HG02798 (cell line): ENCODE results near the gene PALD1.
"Not testable (repeated sequence)": the region's sequence is repeated elsewhere in the genome, so short reads cannot be mapped to it uniquely, and the experiment has no call there.

Source experiments
- ATAC-seq: cut with Tn5 transposase; IDR thresholded peaks from one replicate; pipeline ENCODE4 v1.9.1; 2021; ENCODE audit warnings: mild to moderate bottlenecking; ENCODE audit not compliant: unreplicated experiment, poor library complexity

PALD1 gene

GRCh38 chr10:70481105-70481504, 2.5 kb downstream of the PALD1 start:
- ATAC-seq = no peak

GRCh38 chr10:70481831-70482530, 3.4 kb downstream of the PALD1 start:
- ATAC-seq = no peak

DNA sequence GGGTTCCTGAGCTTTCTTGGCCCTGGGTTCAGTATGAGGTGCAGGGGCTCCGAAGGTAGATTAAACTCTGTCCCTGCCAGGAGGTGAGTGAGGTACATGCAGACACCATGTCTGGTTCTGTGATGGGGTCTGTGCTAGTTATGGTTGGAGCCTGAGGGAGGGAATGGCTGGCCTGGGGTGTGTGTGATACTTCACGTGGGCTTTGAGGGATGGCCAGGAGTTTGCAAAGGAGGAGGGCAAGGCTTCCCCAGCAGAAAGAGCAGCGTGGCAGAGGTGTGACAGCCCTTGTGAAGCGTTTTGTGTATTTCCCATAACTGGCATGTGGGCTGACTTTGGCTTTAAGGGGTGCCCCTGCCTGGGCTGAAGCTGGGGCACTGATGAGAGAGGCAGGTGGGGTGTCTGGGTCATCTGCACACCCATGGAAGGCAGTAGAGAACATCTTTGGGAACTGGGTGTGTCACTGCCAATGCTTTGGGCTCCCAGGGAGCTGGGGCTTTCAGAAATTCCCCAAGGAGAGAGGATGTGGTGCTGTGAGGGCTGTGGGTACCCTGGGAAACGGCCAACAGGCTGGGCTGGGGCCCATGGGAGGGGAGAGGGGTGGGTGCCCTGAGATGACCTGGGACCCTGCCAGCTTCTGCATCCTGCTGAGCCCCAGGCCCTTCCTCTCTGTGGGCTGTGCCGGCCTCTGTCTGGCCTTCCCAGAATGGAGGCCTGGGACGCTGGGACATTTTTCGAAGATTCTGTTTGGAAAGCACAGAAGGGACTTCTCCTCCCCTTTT, 4.6 kb downstream of the PALD1 start:
- ATAC-seq = no peak

DNA sequence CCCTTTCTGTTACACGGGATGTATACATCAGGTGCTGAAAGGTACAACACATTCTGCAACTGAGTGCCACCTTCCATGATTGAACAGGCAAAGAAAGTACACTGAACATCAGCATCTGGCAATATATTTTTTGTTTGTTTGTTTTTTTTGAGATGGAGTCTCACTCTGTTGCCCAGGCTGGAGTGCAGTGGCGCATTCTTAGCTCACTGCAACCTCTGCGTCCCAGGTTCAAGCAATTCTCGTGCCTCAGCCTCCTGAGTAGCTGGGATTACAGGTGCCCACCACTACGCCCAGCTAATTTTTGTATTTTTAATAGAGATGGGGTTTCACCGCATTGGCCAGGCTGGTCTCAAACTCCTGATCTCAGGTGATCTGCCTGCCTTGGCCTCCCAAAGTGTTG, 5.3 kb downstream of the PALD1 start:
- ATAC-seq = not testable (repeated sequence)

DNA sequence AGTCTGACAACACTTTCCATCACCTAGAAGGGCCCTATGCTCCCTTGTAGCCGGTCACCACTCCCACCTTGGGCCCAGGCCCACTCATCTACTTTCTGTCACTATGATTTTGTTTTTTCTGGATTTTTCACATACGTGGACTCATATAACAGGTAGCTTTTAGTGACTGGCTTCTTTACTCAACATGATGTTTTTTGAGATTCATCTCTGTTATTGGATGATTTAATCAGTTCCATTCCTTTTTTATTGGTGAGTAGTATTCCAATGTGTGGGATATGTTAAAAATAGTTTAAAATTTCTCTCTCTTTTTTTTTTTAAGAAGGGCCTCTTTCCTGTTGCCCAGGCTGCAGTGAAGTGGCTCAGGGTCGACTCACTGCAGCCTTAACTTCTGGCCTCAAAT, 9.3 kb downstream of the PALD1 start:
- no peak for ATAC-seq

- no peak for ATAC-seq
Measured at GRCh38 chr10:70490142-70490541, 11.6 kb downstream of the PALD1 start.

GRCh38 chr10:70491614-70492013, 13.0 kb downstream of the PALD1 start:
- ATAC-seq = no peak

DNA sequence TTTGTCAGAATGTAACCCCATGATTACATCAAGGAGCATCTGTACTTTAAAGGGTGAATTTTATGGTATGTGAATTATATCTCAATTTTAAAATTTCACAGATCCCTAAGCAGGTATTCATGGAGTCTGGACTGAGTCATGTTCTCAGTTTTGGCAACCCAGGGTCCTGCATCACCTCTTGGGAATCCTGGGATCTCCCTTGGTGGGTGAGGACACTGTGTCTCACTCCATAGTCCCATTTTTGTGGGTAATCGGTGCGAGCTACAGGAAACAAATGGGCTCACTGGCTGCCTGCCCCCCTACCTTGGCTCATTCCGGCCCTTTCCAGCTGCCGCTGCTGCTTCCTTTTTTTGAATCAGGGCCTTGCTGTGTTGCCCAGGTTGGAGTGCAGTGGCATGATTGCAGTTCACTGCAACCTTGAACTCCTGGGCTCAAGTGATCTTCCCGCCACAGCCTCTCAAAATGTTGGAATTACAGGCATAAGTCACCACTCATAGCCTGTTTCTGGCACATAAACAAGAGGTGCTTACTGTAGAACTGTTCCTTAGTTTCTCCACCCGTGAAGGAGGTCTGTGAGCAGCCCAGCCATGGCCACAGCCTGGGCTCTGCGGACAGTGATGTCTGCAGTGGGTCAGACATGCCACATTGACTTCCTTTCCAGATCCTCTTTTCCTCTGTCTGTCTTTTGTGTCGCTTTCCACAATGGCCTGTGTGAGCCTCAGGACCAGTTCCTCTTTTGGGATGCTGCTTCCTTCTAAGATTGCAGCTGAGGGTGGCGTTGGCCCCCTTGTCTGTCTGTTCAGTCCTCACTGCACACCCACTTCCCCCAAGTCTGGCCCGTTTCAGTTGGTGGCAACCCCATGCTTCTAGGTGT, 14.5 kb downstream of the PALD1 start:
- peak; percentile 28 for ATAC-seq

DNA sequence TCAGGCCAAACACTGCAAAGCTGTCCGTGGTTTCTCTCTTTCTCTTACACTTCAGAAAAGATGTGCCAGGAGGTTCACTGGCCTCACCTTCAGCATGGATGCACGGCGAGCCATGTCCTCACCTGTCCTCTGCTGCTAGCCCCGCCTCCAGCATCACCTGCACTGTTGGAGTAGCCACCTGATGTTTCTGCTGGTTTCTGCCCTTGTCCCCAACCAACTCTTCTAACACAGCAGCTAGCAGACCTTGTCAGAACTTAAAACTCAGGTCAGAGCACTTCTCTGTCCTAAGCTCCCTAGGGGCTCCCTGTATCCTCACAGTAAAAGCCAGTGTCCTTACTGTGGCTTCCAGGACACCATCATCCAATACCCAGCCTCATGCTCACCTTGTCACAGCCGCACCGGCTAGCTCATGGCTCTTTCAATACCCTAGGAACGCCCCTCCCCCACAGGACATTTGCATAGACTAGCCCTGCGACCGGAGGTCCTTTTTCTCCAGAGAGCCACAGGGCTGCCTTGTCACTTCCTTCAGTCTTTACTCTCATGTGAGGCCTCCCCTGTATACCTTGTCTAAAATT, 15.2 kb downstream of the PALD1 start:
- ATAC-seq = peak; percentile 73

DNA sequence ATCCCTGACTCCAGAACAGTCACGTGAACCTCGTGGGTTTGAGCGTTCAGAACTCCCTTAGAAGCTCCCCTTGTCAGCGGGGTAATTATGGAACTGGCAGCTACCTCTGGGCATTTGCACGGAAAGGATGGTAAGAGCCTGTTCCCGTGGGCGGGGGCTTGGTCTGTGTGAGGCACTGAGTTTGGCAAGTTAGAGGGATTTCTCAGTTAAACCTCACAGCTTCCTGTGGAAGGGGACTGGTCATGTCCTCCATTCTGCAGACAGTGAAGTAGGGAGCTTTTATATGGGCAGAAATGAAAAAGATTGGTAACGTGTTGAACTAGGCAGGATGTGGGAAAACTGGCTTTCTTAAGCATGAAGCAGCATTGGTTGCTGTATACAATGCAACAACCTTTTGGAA, 16.0 kb downstream of the PALD1 start:
- ATAC-seq = no peak

GRCh38 chr10:70494966-70495365, 16.4 kb downstream of the PALD1 start:
- ATAC-seq = no peak

DNA sequence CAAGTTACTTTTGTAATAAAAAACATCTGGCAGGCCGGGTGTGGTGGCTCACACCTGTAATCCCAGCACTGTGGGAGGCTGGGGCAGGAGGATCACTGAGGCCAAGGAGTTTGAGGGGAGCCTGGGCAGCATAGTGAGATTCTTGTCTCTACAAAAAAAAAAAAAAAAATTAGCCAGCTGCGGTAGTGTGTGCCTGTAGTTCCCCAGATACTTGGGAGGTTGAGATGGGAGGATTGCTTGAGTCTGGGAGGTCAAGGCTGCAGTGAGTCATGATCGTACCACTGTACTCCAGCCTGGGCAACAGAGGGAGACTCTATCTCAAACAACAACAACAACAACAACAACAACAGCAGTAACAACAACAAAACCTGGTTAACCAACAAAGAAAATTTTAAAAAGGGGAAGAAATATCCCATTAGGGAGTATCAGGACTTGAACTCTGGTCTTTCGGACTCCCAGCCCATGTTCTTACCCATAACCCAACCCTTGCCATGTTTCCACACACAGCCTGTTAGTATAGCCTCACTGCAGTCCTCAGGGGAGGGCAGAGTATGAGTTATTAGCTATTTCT, 17.2 kb downstream of the PALD1 start:
- no peak for ATAC-seq

- no peak for ATAC-seq
Measured at GRCh38 chr10:70496341-70497119, 18.0 kb downstream of the PALD1 start.

- ATAC-seq = no peak
Measured at GRCh38 chr10:70497120-70497545, 18.6 kb downstream of the PALD1 start.

- peak; percentile 48 for ATAC-seq
Measured at GRCh38 chr10:70498970-70499835, 20.6 kb downstream of the PALD1 start.

- ATAC-seq = peak; percentile 44
Measured at GRCh38 chr10:70499836-70500167, 21.2 kb downstream of the PALD1 start.

DNA sequence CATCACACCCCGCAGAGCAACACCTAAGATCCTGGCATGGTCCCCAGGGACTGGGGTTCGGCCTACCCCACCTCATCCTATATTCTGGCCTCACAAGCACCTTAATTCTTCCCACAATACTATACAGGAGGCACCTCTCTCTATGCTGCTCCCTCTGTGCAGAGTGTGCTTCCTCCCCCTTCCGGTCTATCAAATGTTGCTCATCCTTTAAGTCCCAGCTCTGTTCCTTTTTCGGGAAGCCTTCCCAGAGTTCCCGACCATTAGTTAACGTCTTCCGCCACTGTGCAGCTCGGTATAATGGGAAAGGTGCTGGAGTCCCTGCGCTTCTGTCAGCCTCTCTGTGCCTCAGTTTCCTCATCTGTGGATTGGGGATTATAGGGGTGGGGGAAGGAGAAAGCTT, 21.8 kb downstream of the PALD1 start:
- no peak for ATAC-seq

DNA sequence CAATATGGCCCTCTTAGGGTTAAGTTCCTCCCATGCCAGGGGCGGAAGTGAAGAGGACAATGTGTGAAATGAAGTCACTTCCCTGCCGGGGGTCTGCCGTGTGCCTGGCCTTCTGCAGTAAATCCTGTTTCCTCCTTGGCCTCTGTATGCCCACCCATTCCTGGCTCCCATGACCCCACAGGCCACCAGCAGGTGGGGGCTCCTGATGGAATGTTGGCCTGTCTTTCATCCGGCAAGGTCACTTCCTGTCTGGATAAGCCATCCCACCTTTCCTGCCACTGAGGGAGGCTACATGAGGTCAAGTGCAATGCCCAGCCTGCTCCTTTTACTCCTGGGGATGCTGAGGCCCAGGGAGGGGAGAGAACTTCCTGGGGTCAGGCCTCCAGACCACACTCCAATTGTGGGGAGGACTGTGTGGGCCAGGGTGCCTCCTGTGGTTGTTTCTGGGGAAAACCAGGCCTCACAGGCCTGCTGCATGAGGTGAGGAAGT, 22.3 kb downstream of the PALD1 start:
- no peak for ATAC-seq
